ENCODE results near the gene CDK14.

Gene CDK14

DNA sequence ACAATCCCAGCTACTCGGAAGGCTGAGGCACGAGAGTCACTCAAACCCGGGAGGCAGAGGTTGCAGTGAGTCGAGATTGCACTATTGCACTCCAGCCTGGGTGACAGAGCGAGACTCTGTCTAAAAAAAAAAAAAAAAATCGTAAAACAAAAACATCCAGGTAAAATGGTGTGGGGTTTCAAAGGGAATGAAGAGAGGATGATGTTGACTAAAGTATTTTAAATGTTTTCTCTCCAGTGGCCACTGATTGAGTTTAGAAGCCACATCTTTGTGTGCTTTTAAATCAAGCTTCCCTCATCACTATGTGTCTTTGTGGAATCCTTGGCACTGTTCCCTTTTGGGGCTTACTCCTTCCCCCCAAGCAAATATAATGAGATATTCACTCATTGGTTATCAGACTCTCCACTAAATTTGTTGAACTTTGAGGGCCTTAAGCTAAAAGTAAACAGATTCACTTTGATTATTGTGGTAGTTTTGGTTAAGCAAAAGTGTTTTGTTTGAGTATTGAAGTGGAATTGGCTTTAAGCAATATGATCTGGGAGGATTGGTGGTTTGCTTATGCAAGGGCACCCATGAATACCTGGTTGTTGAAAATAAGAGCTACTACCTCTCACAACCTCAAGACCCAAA, 162.9 kb downstream of the CDK14 start:
- H3K9me3 ChIP-seq (replicated peaks; ENCODE audit: insufficient read depth, low read length): no peaks in the 10 kb centered on the region
- no peak overlapping the region for H3K4me3 ChIP-seq (ENCODE audit: low read length)
- no peak for DNase-seq
- no peaks in the 10 kb centered on the region for H3F3A ChIP-seq (ENCODE audit: insufficient read depth, low read length)
- H3K79me2 ChIP-seq (ENCODE audit: low read length): peaks cover 100% of the 10 kb centered on the region
- H3K9me2 ChIP-seq (replicated peaks; ENCODE audit: insufficient read depth, low read length): no peaks in the 10 kb centered on the region
- H3K27me3 ChIP-seq (replicated peaks; ENCODE audit: insufficient read depth, low read length): no peaks in the 10 kb centered on the region
- no peak overlapping the region for H3K9ac ChIP-seq (ENCODE audit: low read length)
- TF ChIP-seq, protein P1, sequence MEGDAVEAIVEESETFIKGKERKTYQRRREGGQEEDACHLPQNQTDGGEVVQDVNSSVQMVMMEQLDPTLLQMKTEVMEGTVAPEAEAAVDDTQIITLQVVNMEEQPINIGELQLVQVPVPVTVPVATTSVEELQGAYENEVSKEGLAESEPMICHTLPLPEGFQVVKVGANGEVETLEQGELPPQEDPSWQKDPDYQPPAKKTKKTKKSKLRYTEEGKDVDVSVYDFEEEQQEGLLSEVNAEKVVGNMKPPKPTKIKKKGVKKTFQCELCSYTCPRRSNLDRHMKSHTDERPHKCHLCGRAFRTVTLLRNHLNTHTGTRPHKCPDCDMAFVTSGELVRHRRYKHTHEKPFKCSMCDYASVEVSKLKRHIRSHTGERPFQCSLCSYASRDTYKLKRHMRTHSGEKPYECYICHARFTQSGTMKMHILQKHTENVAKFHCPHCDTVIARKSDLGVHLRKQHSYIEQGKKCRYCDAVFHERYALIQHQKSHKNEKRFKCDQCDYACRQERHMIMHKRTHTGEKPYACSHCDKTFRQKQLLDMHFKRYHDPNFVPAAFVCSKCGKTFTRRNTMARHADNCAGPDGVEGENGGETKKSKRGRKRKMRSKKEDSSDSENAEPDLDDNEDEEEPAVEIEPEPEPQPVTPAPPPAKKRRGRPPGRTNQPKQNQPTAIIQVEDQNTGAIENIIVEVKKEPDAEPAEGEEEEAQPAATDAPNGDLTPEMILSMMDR (IDR thresholded peaks at IDR 0.05; ENCODE audit: low read length): no peak
- no peak for TF ChIP-seq EZH2 (optimal IDR thresholded peaks at IDR 0.05; ENCODE audit: low read depth, low read length)
- no peak for TF ChIP-seq EZH2phosphoT487 (IDR thresholded peaks at IDR 0.05; ENCODE audit: low read length)
- no peak overlapping the region for H2AFZ ChIP-seq (ENCODE audit: low read length)
- no peak overlapping the region for H3K4me2 ChIP-seq (ENCODE audit: low read depth, low read length)
- H3K27ac ChIP-seq (ENCODE audit: low read length): no peak overlapping the region
- no peaks in the 10 kb centered on the region for H4K20me1 ChIP-seq (ENCODE audit: insufficient read depth, low read length)
- 0 out of 2 replicates have a peak, but pooled peaks cover 3% of the 10 kb centered on the region for H3K4me1 ChIP-seq (ENCODE audit: low read length)
- H3K36me3 ChIP-seq (replicated peaks; ENCODE audit: insufficient read depth, low read length): no peaks in the 10 kb centered on the region

- Histone ChIP-seq H4K20me1 (ENCODE audit: insufficient read depth, low read length) (no peaks in the 10 kb centered on the region), H3K27me3 (replicated peaks; ENCODE audit: insufficient read depth, low read length) (no peaks in the 10 kb centered on the region), H3K4me2 (ENCODE audit: low read depth, low read length) (no peak overlapping the region), H3K79me2 (ENCODE audit: low read length) (peaks cover 100% of the 10 kb centered on the region), H2AFZ (ENCODE audit: low read length) (no peak overlapping the region), H3F3A (ENCODE audit: insufficient read depth, low read length) (no peaks in the 10 kb centered on the region), H3K36me3 (replicated peaks; ENCODE audit: insufficient read depth, low read length) (no peaks in the 10 kb centered on the region), H3K4me1 (ENCODE audit: low read length) (0 out of 2 replicates have a peak, but pooled peaks cover 3% of the 10 kb centered on the region), H3K4me3 (ENCODE audit: low read length) (no peak overlapping the region), H3K9ac (ENCODE audit: low read length) (no peak overlapping the region), H3K9me2 (replicated peaks; ENCODE audit: insufficient read depth, low read length) (no peaks in the 10 kb centered on the region), H3K27ac (ENCODE audit: low read length) (no peak overlapping the region), H3K9me3 (replicated peaks; ENCODE audit: insufficient read depth, low read length) (no peaks in the 10 kb centered on the region)
- DNase-seq: no peak
- TF ChIP-seq EZH2phosphoT487 (IDR thresholded peaks at IDR 0.05; ENCODE audit: low read length): no peak
- TF ChIP-seq, protein P1 (IDR thresholded peaks at IDR 0.05; ENCODE audit: low read length): no peak
- no peak for TF ChIP-seq EZH2 (optimal IDR thresholded peaks at IDR 0.05; ENCODE audit: low read depth, low read length)
These were observed 163.6 kb downstream of the CDK14 start for GRCh38 chr7:90759710-90760109.

GRCh38 chr7:90760892-90761291, 164.8 kb downstream of the CDK14 start:
- no peak overlapping the region for H3K4me2 ChIP-seq (ENCODE audit: low read depth, low read length)
- no peaks in the 10 kb centered on the region for H4K20me1 ChIP-seq (ENCODE audit: insufficient read depth, low read length)
- H3K27ac ChIP-seq (ENCODE audit: low read length): no peak overlapping the region
- no peaks in the 10 kb centered on the region for H3K9me3 ChIP-seq (replicated peaks; ENCODE audit: insufficient read depth, low read length)
- 0 out of 2 replicates have a peak, but pooled peaks cover 1% of the 10 kb centered on the region for H3K4me1 ChIP-seq (ENCODE audit: low read length)
- H3K9ac ChIP-seq (ENCODE audit: low read length): no peak overlapping the region
- H3K9me2 ChIP-seq (replicated peaks; ENCODE audit: insufficient read depth, low read length): no peaks in the 10 kb centered on the region
- H3K36me3 ChIP-seq (replicated peaks; ENCODE audit: insufficient read depth, low read length): no peaks in the 10 kb centered on the region
- H3K79me2 ChIP-seq (ENCODE audit: low read length): peaks cover 100% of the 10 kb centered on the region
- H3F3A ChIP-seq (ENCODE audit: insufficient read depth, low read length): no peaks in the 10 kb centered on the region
- no peak overlapping the region for H2AFZ ChIP-seq (ENCODE audit: low read length)
- H3K27me3 ChIP-seq (replicated peaks; ENCODE audit: insufficient read depth, low read length): no peaks in the 10 kb centered on the region
- no peak for TF ChIP-seq EZH2 (optimal IDR thresholded peaks at IDR 0.05; ENCODE audit: low read depth, low read length)
- TF ChIP-seq EZH2phosphoT487 (IDR thresholded peaks at IDR 0.05; ENCODE audit: low read length): no peak
- TF ChIP-seq, protein P1 (IDR thresholded peaks at IDR 0.05; ENCODE audit: low read length): no peak
- no peak overlapping the region for H3K4me3 ChIP-seq (ENCODE audit: low read length)
- DNase-seq: no peak
